K562 (cell line): Measurements from ENCODE around the gene IRAK3. TPM values are rescaled to one million over a fixed set of nuclear protein-coding genes. Genes with fewer than 3 reads are reported as not detected.

ENCODE experiments used
- ETV1 ChIP-seq: fragments of 450-650 bp; conservative IDR thresholded peaks from 2 replicates; pipeline ENCODE4 v1.6.1; 2016; ENCODE audit warnings: missing genetic modification characterization, control low read depth, low read depth, missing compliant biosample characterization
- FOXK2 ChIP-seq, 2 experiments: fragments of 450-650 bp; IDR thresholded peaks in 1 of 2; conservative IDR thresholded peaks in 1 of 2; 2 replicates each; pipeline ENCODE4 v1.6.1; 2016; ENCODE audit warnings: low read depth in 2 of 2, mild to moderate bottlenecking in 1 of 2
- L3MBTL2 ChIP-seq: fragments of 450-650 bp; IDR thresholded peaks from 2 replicates; pipeline ENCODE4 v1.6.1; 2016; ENCODE audit warnings: mild to moderate bottlenecking, moderate library complexity
- YY1 ChIP-seq, 3 experiments: IDR thresholded peaks; 2 replicates each; pipeline ENCODE4 v1.6.1; 2011; ENCODE audit warnings: low read length in 2 of 3, mild to moderate bottlenecking in 2 of 3, moderate library complexity in 2 of 3, borderline replicate concordance in 1 of 3, control low read depth in 1 of 3, low read depth in 1 of 3; ENCODE audit not compliant: insufficient read depth in 3 of 3, insufficient replicate concordance in 2 of 3, control insufficient read depth in 1 of 3, insufficient read length in 1 of 3; ENCODE audit errors: extremely low read depth in 1 of 3
- ZNF3 ChIP-seq: fragments of 250-450 bp; sonication (Bioruptor Pico); IDR thresholded peaks from 2 replicates; pipeline ENCODE4 v1.5.0; 2021; ENCODE audit warnings: mild to moderate bottlenecking, moderate library complexity
- ZNF75A ChIP-seq: fragments of 450-650 bp; formaldehyde crosslinking; IDR thresholded peaks from 2 replicates; pipeline ENCODE4 v1.4.0; 2020; ENCODE audit warnings: mild to moderate bottlenecking
- ZNF77 ChIP-seq: fragments of 250-450 bp; sonication (Bioruptor Pico); IDR thresholded peaks from 2 replicates; pipeline ENCODE4 v1.5.0; 2020
- polyA plus RNA-seq, 8 experiments: library from polyadenylated mRNA; depleted of rRNA in 4 of 8; stranded (reverse) in 5 of 8; unstranded in 3 of 8; fragments of >200 nt; fragmentation: Nextera tagmentation in 2 of 8; fragmentation: Illumina TruSeq in 1 of 8; extraction: Ambion mirVana in 2 of 8; extraction: Trizol in 1 of 8; gene quantifications; 2 replicates each; pipeline versions ENCODE4 v1.2.1 to v1.2.3, GENCODE V29; 2011 to 2014; ENCODE audit warnings: inconsistent platforms in 1 of 8, missing spikeins in 1 of 8
- total RNA-seq, 7 experiments: library from RNA; depleted of rRNA in 6 of 7; stranded (reverse); fragments of >200 nt in 6 of 7; fragmentation: Illumina TruSeq in 2 of 7; extraction: Trizol in 2 of 7; gene quantifications; 2 replicates each; pipeline versions ENCODE4 v1.2.1 to v1.2.3, GENCODE V29; 2011 to 2021; ENCODE audit warnings: low replicate concordance in 1 of 7
- TF ChIP-seq, protein P1 (sequence below): fragments of 450-650 bp; conservative IDR thresholded peaks from 2 replicates; pipeline ENCODE4 v1.6.1; 2016; ENCODE audit warnings: missing genetic modification characterization, low read depth, mild to moderate bottlenecking, missing compliant biosample characterization, moderate library complexity
- TF ChIP-seq, protein P2 (sequence below): fragments of 250-450 bp; sonication (Bioruptor Pico); IDR thresholded peaks from 2 replicates; pipeline ENCODE4 v1.8.0; 2022; ENCODE audit warnings: moderate library complexity, mild to moderate bottlenecking, inconsistent platforms
- TF ChIP-seq, protein P3 (sequence below): fragments of 450-650 bp; IDR thresholded peaks from 2 replicates; pipeline ENCODE4 v1.6.1; 2017; ENCODE audit warnings: antibody characterized with exemption, mild to moderate bottlenecking
- TF ChIP-seq, protein P4 (sequence below): IDR thresholded peaks from 2 replicates; pipeline ENCODE4 v1.6.1; 2011; ENCODE audit warnings: borderline replicate concordance, low read depth, mild to moderate bottlenecking, moderate library complexity, low read length; ENCODE audit not compliant: insufficient read depth, poor library complexity, severe bottlenecking
- TF ChIP-seq, protein P5 (sequence below): sonication (generic); formaldehyde crosslinking; IDR thresholded peaks from 2 replicates; pipeline ENCODE4 v1.5.0; 2020; ENCODE audit warnings: missing genetic modification reagents
- TF ChIP-seq, protein P6 (sequence below): fragments of 450-650 bp; formaldehyde crosslinking; IDR thresholded peaks from 2 replicates; pipeline ENCODE4 v1.4.0; 2020; ENCODE audit warnings: mild to moderate bottlenecking, moderate library complexity
- TF ChIP-seq, protein P7 (sequence below): fragments of 450-650 bp; formaldehyde crosslinking; IDR thresholded peaks from 2 replicates; pipeline ENCODE4 v1.4.0; 2022; ENCODE audit warnings: mild to moderate bottlenecking, moderate library complexity

The IRAK3 gene
- total and polyA plus RNA-seq, 9 of the 15 experiments (the other 6 are each of a cell fraction or from before 2014, with no cell fraction given): 0.06 to 0.09 (median 0.07) TPM; not detected in 6

DNA sequence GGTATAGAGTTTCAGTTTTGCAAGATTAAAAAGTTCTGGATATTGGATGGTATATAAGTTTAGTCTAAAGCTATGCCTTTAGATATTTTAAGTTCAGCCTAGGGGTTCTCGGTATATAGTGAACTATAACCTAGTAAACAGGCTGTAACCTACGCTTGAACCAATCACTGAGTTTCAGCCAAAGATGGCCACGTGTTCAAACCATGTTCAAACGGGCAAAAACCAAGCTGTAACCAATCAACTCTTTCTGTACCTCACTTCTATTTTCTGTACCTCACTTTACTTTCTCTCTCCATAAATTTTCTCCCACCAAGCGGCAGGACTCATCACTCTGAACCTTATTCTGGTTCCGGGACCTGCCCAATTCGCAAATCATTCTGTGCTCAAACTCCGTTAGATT lies 20.6 kb upstream of the IRAK3 start (continued):
- TF ChIP-seq ZNF77: no peak
- TF ChIP-seq, protein P1, sequence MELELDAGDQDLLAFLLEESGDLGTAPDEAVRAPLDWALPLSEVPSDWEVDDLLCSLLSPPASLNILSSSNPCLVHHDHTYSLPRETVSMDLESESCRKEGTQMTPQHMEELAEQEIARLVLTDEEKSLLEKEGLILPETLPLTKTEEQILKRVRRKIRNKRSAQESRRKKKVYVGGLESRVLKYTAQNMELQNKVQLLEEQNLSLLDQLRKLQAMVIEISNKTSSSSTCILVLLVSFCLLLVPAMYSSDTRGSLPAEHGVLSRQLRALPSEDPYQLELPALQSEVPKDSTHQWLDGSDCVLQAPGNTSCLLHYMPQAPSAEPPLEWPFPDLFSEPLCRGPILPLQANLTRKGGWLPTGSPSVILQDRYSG (tag): 0 out of 2 replicates have a peak, but pooled peaks have one; percentile 20
- TF ChIP-seq ZNF75A (CRISPR knock-in tag): no peak
- TF ChIP-seq FOXK2 (conservative IDR thresholded peaks at IDR 0.05 in 1 of 2, IDR thresholded peaks at IDR 0.05 in 1 of 2; ENCODE audit: low read depth in 2 of 2): peak in 1 of 2 experiments; percentile 32; a peak in 1 of 4 replicates
- no peak for TF ChIP-seq ZNF3
- TF ChIP-seq, protein P2, sequence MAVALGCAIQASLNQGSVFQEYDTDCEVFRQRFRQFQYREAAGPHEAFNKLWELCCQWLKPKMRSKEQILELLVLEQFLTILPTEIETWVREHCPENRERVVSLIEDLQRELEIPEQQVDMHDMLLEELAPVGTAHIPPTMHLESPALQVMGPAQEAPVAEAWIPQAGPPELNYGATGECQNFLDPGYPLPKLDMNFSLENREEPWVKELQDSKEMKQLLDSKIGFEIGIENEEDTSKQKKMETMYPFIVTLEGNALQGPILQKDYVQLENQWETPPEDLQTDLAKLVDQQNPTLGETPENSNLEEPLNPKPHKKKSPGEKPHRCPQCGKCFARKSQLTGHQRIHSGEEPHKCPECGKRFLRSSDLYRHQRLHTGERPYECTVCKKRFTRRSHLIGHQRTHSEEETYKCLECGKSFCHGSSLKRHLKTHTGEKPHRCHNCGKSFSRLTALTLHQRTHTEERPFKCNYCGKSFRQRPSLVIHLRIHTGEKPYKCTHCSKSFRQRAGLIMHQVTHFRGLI (CRISPR knock-in tag): no peak
- TF ChIP-seq, protein P3, sequence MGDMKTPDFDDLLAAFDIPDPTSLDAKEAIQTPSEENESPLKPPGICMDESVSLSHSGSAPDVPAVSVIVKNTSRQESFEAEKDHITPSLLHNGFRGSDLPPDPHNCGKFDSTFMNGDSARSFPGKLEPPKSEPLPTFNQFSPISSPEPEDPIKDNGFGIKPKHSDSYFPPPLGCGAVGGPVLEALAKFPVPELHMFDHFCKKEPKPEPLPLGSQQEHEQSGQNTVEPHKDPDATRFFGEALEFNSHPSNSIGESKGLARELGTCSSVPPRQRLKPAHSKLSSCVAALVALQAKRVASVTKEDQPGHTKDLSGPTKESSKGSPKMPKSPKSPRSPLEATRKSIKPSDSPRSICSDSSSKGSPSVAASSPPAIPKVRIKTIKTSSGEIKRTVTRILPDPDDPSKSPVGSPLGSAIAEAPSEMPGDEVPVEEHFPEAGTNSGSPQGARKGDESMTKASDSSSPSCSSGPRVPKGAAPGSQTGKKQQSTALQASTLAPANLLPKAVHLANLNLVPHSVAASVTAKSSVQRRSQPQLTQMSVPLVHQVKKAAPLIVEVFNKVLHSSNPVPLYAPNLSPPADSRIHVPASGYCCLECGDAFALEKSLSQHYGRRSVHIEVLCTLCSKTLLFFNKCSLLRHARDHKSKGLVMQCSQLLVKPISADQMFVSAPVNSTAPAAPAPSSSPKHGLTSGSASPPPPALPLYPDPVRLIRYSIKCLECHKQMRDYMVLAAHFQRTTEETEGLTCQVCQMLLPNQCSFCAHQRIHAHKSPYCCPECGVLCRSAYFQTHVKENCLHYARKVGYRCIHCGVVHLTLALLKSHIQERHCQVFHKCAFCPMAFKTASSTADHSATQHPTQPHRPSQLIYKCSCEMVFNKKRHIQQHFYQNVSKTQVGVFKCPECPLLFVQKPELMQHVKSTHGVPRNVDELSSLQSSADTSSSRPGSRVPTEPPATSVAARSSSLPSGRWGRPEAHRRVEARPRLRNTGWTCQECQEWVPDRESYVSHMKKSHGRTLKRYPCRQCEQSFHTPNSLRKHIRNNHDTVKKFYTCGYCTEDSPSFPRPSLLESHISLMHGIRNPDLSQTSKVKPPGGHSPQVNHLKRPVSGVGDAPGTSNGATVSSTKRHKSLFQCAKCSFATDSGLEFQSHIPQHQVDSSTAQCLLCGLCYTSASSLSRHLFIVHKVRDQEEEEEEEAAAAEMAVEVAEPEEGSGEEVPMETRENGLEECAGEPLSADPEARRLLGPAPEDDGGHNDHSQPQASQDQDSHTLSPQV: peak; percentile 70
- TF ChIP-seq, protein P4, sequence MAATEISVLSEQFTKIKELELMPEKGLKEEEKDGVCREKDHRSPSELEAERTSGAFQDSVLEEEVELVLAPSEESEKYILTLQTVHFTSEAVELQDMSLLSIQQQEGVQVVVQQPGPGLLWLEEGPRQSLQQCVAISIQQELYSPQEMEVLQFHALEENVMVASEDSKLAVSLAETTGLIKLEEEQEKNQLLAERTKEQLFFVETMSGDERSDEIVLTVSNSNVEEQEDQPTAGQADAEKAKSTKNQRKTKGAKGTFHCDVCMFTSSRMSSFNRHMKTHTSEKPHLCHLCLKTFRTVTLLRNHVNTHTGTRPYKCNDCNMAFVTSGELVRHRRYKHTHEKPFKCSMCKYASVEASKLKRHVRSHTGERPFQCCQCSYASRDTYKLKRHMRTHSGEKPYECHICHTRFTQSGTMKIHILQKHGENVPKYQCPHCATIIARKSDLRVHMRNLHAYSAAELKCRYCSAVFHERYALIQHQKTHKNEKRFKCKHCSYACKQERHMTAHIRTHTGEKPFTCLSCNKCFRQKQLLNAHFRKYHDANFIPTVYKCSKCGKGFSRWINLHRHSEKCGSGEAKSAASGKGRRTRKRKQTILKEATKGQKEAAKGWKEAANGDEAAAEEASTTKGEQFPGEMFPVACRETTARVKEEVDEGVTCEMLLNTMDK: no peak
- TF ChIP-seq, protein P5, sequence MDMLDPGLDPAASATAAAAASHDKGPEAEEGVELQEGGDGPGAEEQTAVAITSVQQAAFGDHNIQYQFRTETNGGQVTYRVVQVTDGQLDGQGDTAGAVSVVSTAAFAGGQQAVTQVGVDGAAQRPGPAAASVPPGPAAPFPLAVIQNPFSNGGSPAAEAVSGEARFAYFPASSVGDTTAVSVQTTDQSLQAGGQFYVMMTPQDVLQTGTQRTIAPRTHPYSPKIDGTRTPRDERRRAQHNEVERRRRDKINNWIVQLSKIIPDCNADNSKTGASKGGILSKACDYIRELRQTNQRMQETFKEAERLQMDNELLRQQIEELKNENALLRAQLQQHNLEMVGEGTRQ (CRISPR knock-in tag): peak; percentile 53
- TF ChIP-seq, protein P6, sequence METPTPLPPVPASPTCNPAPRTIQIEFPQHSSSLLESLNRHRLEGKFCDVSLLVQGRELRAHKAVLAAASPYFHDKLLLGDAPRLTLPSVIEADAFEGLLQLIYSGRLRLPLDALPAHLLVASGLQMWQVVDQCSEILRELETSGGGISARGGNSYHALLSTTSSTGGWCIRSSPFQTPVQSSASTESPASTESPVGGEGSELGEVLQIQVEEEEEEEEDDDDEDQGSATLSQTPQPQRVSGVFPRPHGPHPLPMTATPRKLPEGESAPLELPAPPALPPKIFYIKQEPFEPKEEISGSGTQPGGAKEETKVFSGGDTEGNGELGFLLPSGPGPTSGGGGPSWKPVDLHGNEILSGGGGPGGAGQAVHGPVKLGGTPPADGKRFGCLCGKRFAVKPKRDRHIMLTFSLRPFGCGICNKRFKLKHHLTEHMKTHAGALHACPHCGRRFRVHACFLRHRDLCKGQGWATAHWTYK: 0 out of 2 replicates have a peak, but pooled peaks have one; percentile 23
- TF ChIP-seq L3MBTL2: peak; percentile 79
- no peak for TF ChIP-seq ETV1 (tag)
- TF ChIP-seq, protein P7, sequence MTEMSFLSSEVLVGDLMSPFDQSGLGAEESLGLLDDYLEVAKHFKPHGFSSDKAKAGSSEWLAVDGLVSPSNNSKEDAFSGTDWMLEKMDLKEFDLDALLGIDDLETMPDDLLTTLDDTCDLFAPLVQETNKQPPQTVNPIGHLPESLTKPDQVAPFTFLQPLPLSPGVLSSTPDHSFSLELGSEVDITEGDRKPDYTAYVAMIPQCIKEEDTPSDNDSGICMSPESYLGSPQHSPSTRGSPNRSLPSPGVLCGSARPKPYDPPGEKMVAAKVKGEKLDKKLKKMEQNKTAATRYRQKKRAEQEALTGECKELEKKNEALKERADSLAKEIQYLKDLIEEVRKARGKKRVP: no peak
- peak in 1 of 3 experiments; percentile 67 for TF ChIP-seq YY1 (IDR thresholded peaks at IDR 0.05; ENCODE audit: borderline replicate concordance in 1 of 3, control insufficient read depth in 1 of 3, extremely low read depth in 1 of 3, insufficient read depth in 3 of 3, insufficient read length in 1 of 3, insufficient replicate concordance in 2 of 3, low read depth in 1 of 3, low read length in 2 of 3)
